HepG2 (cell line): Measurements from ENCODE around the gene RSKR. TPM values are rescaled to one million over a fixed set of nuclear protein-coding genes. Genes with fewer than 3 reads are reported as not detected.

Experiments used
- ATAC-seq: fragments of 200-7000 bp; cut with Tn5 transposase; 3 replicates; pipeline ENCODE4 v1.9.1; 2020; ENCODE audit warnings: mild to moderate bottlenecking, moderate library complexity
- BruUV-seq: library from RNA; stranded (reverse); fragments of 400-500 nt; replicated peaks from 2 replicates; lab custom pipeline; 2021; lab: Mats Ljungman, UMichigan
- CTCF ChIA-PET: fragments of 300-600 bp; formaldehyde crosslinking; extraction: SDS; loops from one replicate; lab custom pipeline; 2021; ENCODE audit warnings: low total read pairs, inconsistent platforms, low intra/inter-chr PET ratio; lab: Yijun Ruan, JAX
- POLR2A ChIA-PET: fragments of 350-600 bp; sonication (Branson Sonifier 250); formaldehyde crosslinking; loops from one replicate; lab custom pipeline; 2020; ENCODE audit warnings: antibody characterized with exemption, inconsistent platforms; lab: Yijun Ruan, JAX
- DNase-seq: peaks from one replicate; pipeline ENCODE4 v3.0.0-alpha.2; 2015; ENCODE audit warnings: low spot score
- FAIRE-seq: peaks from 3 replicates; lab custom pipeline; 2011; peaks lifted over from hg19 to GRCh38; lab: Jason Lieb, UNC
- H2AFZ ChIP-seq: one replicate; pipeline ENCODE4 v1.6.1; 2011; ENCODE audit warnings: low read length, inconsistent platforms
- H3K27ac ChIP-seq: fragments of 300-600 bp; 3 replicates; pipeline ENCODE4 v1.8.0; 2011; ENCODE audit warnings: mixed run types, mild to moderate bottlenecking, mixed read lengths, low read length, inconsistent platforms; ENCODE audit not compliant: insufficient read depth; ENCODE audit errors: extremely low read length
- H3K27me3 ChIP-seq, 2 experiments: fragments of 200-600 bp in 1 of 2; 2 replicates in 1 of 2; 3 replicates in 1 of 2; pipeline versions ENCODE4 v1.6.0 to v1.8.0; 2011; ENCODE audit warnings: low read length in 2 of 2, mild to moderate bottlenecking in 2 of 2, moderate library complexity in 2 of 2, inconsistent platforms in 1 of 2; ENCODE audit not compliant: insufficient read depth in 2 of 2, control insufficient read depth in 1 of 2
- H3K36me3 ChIP-seq, 2 experiments: fragments of 200-600 bp in 1 of 2; replicated peaks in 1 of 2; 2 replicates in 1 of 2; 3 replicates in 1 of 2; pipeline versions ENCODE4 v1.5.1 to v1.8.0; 2011; ENCODE audit warnings: low read length in 2 of 2, inconsistent platforms in 1 of 2; ENCODE audit not compliant: insufficient read depth in 2 of 2, control insufficient read depth in 1 of 2
- H3K4me1 ChIP-seq: 2 replicates; pipeline ENCODE4 v1.5.1; 2012; ENCODE audit warnings: low read length, inconsistent platforms; ENCODE audit not compliant: insufficient read depth
- H3K4me2 ChIP-seq: 2 replicates; pipeline ENCODE4 v1.6.0; 2011; ENCODE audit warnings: low read depth, low read length, inconsistent platforms
- H3K4me3 ChIP-seq, 3 experiments: fragments of 200-600 bp in 1 of 3; sonication (generic), shearing (Covaris generic) in 1 of 3; replicated peaks in 1 of 3; 2 replicates each; pipeline ENCODE4 v1.5.1; 2011 to 2016; ENCODE audit warnings: low read length in 3 of 3, inconsistent platforms in 2 of 3, low read depth in 2 of 3, mild to moderate bottlenecking in 2 of 3, control low read depth in 1 of 3, mixed read lengths in 1 of 3; ENCODE audit not compliant: insufficient read depth in 1 of 3
- H3K79me2 ChIP-seq: one replicate; pipeline ENCODE4 v1.6.1; 2011; ENCODE audit warnings: low read length, inconsistent platforms; ENCODE audit not compliant: insufficient read depth
- H3K9ac ChIP-seq: 2 replicates; pipeline ENCODE4 v1.6.0; 2011; ENCODE audit warnings: mild to moderate bottlenecking, low read depth, low read length, inconsistent platforms; ENCODE audit not compliant: insufficient read depth
- H3K9me3 ChIP-seq: 2 replicates; pipeline ENCODE4 v1.5.1; 2012; ENCODE audit warnings: mild to moderate bottlenecking, low read length
- H4K20me1 ChIP-seq: 2 replicates; pipeline ENCODE4 v1.6.0; 2011; ENCODE audit warnings: inconsistent platforms, mild to moderate bottlenecking, low read length, moderate library complexity; ENCODE audit not compliant: insufficient read depth
- ATM ChIP-seq: fragments of 450-650 bp; IDR thresholded peaks from 2 replicates; pipeline ENCODE4 v1.7.1; 2017; ENCODE audit warnings: mild to moderate bottlenecking, borderline replicate concordance
- GFI1 ChIP-seq: sonication (generic); formaldehyde crosslinking; IDR thresholded peaks from 2 replicates; pipeline ENCODE4 v1.5.0; 2020; ENCODE audit warnings: missing genetic modification reagents, mild to moderate bottlenecking, borderline replicate concordance
- HOXD1 ChIP-seq: sonication (generic); formaldehyde crosslinking; IDR thresholded peaks from 2 replicates; pipeline ENCODE4 v1.5.0; 2020; ENCODE audit warnings: missing genetic modification reagents
- MYPOP ChIP-seq: sonication (generic); formaldehyde crosslinking; IDR thresholded peaks from 2 replicates; pipeline ENCODE4 v1.8.1; 2023; ENCODE audit warnings: mild to moderate bottlenecking, moderate library complexity, missing genetic modification reagents
- PHF8 ChIP-seq: sonication (generic); formaldehyde crosslinking; IDR thresholded peaks from 2 replicates; pipeline ENCODE4 v1.5.0; 2020; ENCODE audit warnings: missing genetic modification reagents
- RBM39 ChIP-seq: fragments of 200-400 bp; formaldehyde crosslinking; IDR thresholded peaks from one replicate; pipeline ENCODE4 v1.6.1; 2018; ENCODE audit warnings: antibody characterized with exemption, mild to moderate bottlenecking, low read depth, low read length; ENCODE audit not compliant: poor library complexity, severe bottlenecking
- RERE ChIP-seq: IDR thresholded peaks from 2 replicates; pipeline ENCODE4 v1.6.1; 2016; ENCODE audit warnings: low read depth, missing genetic modification reagents, missing compliant biosample characterization
- SATB2 ChIP-seq: sonication (generic); formaldehyde crosslinking; IDR thresholded peaks from 2 replicates; pipeline ENCODE4 v1.5.0; 2020; ENCODE audit warnings: missing genetic modification reagents
- ZNF10 ChIP-seq: sonication (generic); formaldehyde crosslinking; IDR thresholded peaks from 2 replicates; pipeline ENCODE4 v1.4.0; 2020; ENCODE audit warnings: mild to moderate bottlenecking, low read depth, missing genetic modification reagents, borderline replicate concordance
- ZNF30 ChIP-seq: sonication (generic); formaldehyde crosslinking; IDR thresholded peaks from 2 replicates; pipeline ENCODE4 v1.5.0; 2020; ENCODE audit warnings: mild to moderate bottlenecking, missing genetic modification reagents
- ZNF691 ChIP-seq: sonication (generic); formaldehyde crosslinking; IDR thresholded peaks from 2 replicates; pipeline ENCODE4 v1.4.0; 2020; ENCODE audit warnings: missing genetic modification reagents, low read depth, mild to moderate bottlenecking, borderline replicate concordance
- WGBS: methylation state at CpG from one replicate; pipeline ENCODE4 v1.1.6; 2017; ENCODE audit warnings: low lambda C conversion rate; 5-methylcytosine and 5-hydroxymethylcytosine counted together
- in situ Hi-C: cut with HindIII; loops from 2 replicates; pipeline ENCODE4 v1.10.0; 2017; ENCODE audit warnings: low pct_unique_long_range_greater_than_20kb; ENCODE audit not compliant: extremely low pct_ligation_motif_present
- intact Hi-C: fragments of 100-400 bp; cut with micrococcal nuclease; formaldehyde crosslinking; loops from one replicate; pipeline ENCODE4 v1.10.0; 2022; ENCODE audit not compliant: unreplicated experiment
- polyA plus RNA-seq, 8 experiments: library from polyadenylated mRNA; depleted of rRNA in 3 of 8; stranded (reverse) in 7 of 8; unstranded in 1 of 8; fragments of >200 nt; fragmentation: Illumina TruSeq in 4 of 8; extraction: Trizol in 4 of 8; gene quantifications; 2 replicates each; pipeline versions ENCODE4 v1.2.1 to v1.2.3, GENCODE V29; 2011 to 2016; ENCODE audit warnings: low read depth in 4 of 8, missing spikeins in 1 of 8, mixed read lengths in 1 of 8; ENCODE audit not compliant: insufficient read depth in 1 of 8
- total RNA-seq, 5 experiments: library from RNA; depleted of rRNA; stranded (reverse); fragments of >200 nt; fragmentation: Illumina TruSeq; extraction: Trizol; gene quantifications; 2 replicates each; pipeline ENCODE4 v1.2.3, GENCODE V29; 2016; ENCODE audit warnings: low read depth in 1 of 5
- TF ChIP-seq, protein P1 (sequence below): sonication (generic); formaldehyde crosslinking; IDR thresholded peaks from 2 replicates; pipeline ENCODE4 v1.5.1; 2020; ENCODE audit warnings: missing genetic modification reagents, mild to moderate bottlenecking, borderline replicate concordance

RSKR gene
- total and polyA plus RNA-seq, 2 of the 13 experiments (the other 11 are each of a cell fraction or from before 2014, with no cell fraction given), result 5.0 to 10.4 TPM

DNA sequence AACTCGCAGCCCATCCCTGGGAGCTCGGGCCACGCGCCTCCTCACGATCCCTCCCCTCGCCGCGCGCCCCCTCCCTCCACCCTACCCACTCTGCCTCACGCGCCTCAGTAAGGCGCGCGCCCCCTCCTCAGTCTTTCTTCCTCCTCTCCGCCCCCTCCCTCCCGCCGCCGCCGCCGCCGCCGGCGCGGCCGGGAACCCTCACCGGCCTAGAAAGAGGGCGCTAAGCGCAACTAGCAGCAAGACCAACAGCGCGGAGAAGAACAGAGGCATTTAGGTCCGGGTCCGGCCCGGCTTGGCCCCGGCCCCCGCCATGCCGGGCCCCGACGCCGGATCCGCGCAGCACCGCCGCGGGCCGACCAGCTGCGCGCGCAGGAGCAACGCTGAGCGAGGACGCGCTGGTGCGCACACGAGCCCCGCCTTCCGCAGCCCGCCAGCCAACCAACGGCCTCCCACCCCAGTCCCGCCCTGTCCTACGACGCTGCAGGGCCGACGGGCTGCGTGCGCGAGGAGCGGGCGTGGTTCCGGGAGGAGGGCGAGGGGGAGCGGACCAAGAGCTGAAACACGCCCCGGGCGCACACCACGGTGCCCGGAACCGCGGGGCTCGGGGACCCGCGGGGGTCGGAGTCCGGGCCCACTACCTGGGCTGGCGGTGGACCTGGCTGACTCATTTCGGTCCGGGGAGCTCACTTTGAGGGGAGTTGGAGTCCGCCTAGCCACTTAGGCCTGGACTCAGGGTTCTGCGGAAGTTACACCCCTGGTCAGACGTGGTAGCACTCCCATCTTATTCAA, 31.0 kb upstream of the RSKR start, which contains the start of gene BLTP2:
TSS of gene BLTP2 (minus strand) at position 372 of the 789 bp plus-strand sequence. CDS start at position 270, 102 bp downstream.
- peaks cover 5 to 35% of the 10 kb centered on the region in 2 experiments; a peak in 4 of 5 replicates for H3K36me3 ChIP-seq
- in situ Hi-C loops, result loop anchor here (5.0 to 25.0 kb wide), 2 partner anchors 72 to 242 kb away; partner anchors contain the start of genes FLOT2, RAB34 and RPL23A
- FAIRE-seq, result peak; percentile 63
- POLR2A ChIA-PET, result interaction anchor here (0.6 to 6.9 kb wide), 24 partner anchors 9 to 240 kb away, joined by 3 to 69 read pairs (median 4); partner anchors contain the start of genes ALDOC, NEK8, PIGS and PROCA1
- H3K27ac ChIP-seq, result peak within 1 kb of the TSS; percentile 68
- H3K27me3 ChIP-seq, result no peaks in the 10 kb centered on the region; a peak in 1 of 5 replicates
- H3K4me1 ChIP-seq, result peaks cover 54% of the 10 kb centered on the region
- H4K20me1 ChIP-seq, result no peaks in the 10 kb centered on the region
- H3K79me2 ChIP-seq, result peaks cover 21% of the 10 kb centered on the region
- H3K9ac ChIP-seq, result peak within 1 kb of the TSS; percentile 81
- WGBS, result 2% methylated on average over 29 of the region's 89 CpGs
- intact Hi-C loops, result loop anchor here (1.0 to 5.0 kb wide), 2 partner anchors 21 to 77 kb away; no protein-coding TSS in a partner anchor
- H2AFZ ChIP-seq, result no peak within 1 kb of the TSS
- no peaks in the 10 kb centered on the region for H3K9me3 ChIP-seq
- BruUV-seq, result no TSS peak
- DNase-seq, result peak; percentile 85
- CTCF ChIA-PET, result interaction anchor here (1.0 kb wide), 1 partner anchor 105 kb away, joined by 3 read pairs; no protein-coding TSS in a partner anchor
- ATAC-seq, result peak; percentile 97
- peak within 1 kb of the TSS; percentile 99 for H3K4me2 ChIP-seq
- peak within 1 kb of the TSS; percentile 84 to 95 (median 92) for H3K4me3 ChIP-seq
- TF ChIP-seq GFI1, result no peak
- TF ChIP-seq HOXD1, result 0 out of 2 replicates have a peak, but pooled peaks have one; percentile 24
- TF ChIP-seq ZNF691 (CRISPR knock-in tag), result peak; percentile 65; the same call in 1 of the 2 replicates
- no peak for TF ChIP-seq ZNF10
- TF ChIP-seq RBM39, result peak; percentile 85
- peak; percentile 86 for TF ChIP-seq PHF8 (CRISPR knock-in tag)
- TF ChIP-seq MYPOP, result peak; percentile 42; the same call in 1 of the 2 replicates
- no peak for TF ChIP-seq RERE (CRISPR knock-in tag)
- TF ChIP-seq ZNF30 (CRISPR knock-in tag), result no peak
- no peak for TF ChIP-seq ATM
- TF ChIP-seq, protein P1, sequence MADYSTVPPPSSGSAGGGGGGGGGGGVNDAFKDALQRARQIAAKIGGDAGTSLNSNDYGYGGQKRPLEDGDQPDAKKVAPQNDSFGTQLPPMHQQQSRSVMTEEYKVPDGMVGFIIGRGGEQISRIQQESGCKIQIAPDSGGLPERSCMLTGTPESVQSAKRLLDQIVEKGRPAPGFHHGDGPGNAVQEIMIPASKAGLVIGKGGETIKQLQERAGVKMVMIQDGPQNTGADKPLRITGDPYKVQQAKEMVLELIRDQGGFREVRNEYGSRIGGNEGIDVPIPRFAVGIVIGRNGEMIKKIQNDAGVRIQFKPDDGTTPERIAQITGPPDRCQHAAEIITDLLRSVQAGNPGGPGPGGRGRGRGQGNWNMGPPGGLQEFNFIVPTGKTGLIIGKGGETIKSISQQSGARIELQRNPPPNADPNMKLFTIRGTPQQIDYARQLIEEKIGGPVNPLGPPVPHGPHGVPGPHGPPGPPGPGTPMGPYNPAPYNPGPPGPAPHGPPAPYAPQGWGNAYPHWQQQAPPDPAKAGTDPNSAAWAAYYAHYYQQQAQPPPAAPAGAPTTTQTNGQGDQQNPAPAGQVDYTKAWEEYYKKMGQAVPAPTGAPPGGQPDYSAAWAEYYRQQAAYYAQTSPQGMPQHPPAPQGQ (CRISPR knock-in tag), result no peak
- TF ChIP-seq SATB2 (CRISPR knock-in tag), result no peak
